Trophoblast cell (in vitro differentiated cells and primary cell): ENCODE measurements around the gene ADH5.

ENCODE experiments used
- DNase-seq, 2 donors: peaks; one replicate each; pipeline ENCODE4 v3.0.0-alpha.2; 2016
- H2AFZ ChIP-seq: 2 replicates; pipeline ENCODE4 v1.6.1; 2013; ENCODE audit warnings: low read length, moderate library complexity, mild to moderate bottlenecking; ENCODE audit not compliant: insufficient read depth, poor library complexity
- H2AK5ac ChIP-seq: 2 replicates; pipeline ENCODE4 v1.6.1; 2013; ENCODE audit warnings: mild to moderate bottlenecking, low read length
- H2BK120ac ChIP-seq: 2 replicates; pipeline ENCODE4 v1.6.1; 2013; ENCODE audit warnings: low read length, mild to moderate bottlenecking, moderate library complexity; ENCODE audit not compliant: insufficient read depth, poor library complexity
- H2BK12ac ChIP-seq: 2 replicates; pipeline ENCODE4 v1.6.1; 2013; ENCODE audit warnings: mild to moderate bottlenecking, low read length, moderate library complexity
- H2BK5ac ChIP-seq: 2 replicates; pipeline ENCODE4 v1.6.1; 2013; ENCODE audit warnings: low read length, low read depth, moderate library complexity, mild to moderate bottlenecking; ENCODE audit not compliant: poor library complexity
- H3K14ac ChIP-seq: 2 replicates; pipeline ENCODE4 v1.6.1; 2013; ENCODE audit warnings: mild to moderate bottlenecking, low read length
- H3K18ac ChIP-seq: 2 replicates; pipeline ENCODE4 v1.6.1; 2013; ENCODE audit warnings: mild to moderate bottlenecking, low read length
- H3K23ac ChIP-seq: 2 replicates; pipeline ENCODE4 v1.6.1; 2013; ENCODE audit warnings: low read length
- H3K27ac ChIP-seq: 2 replicates; pipeline ENCODE4 v1.5.1; 2013; ENCODE audit warnings: low read depth, mild to moderate bottlenecking, inconsistent platforms, low read length, moderate library complexity
- H3K27me3 ChIP-seq: 2 replicates; pipeline ENCODE4 v1.6.1; 2013; ENCODE audit warnings: inconsistent platforms, mild to moderate bottlenecking, low read length, moderate library complexity; ENCODE audit not compliant: insufficient read depth
- H3K36me3 ChIP-seq, 2 experiments: 1 replicate in 1 of 2; 2 replicates in 1 of 2; pipeline ENCODE4 v1.6.1; 2013; ENCODE audit warnings: low read length in 2 of 2, mild to moderate bottlenecking in 2 of 2, moderate library complexity in 1 of 2; ENCODE audit not compliant: insufficient read depth in 2 of 2, control insufficient read depth in 1 of 2
- H3K4ac ChIP-seq: 2 replicates; pipeline ENCODE4 v1.6.1; 2013; ENCODE audit warnings: low read depth, mild to moderate bottlenecking, low read length, moderate library complexity
- H3K4me1 ChIP-seq, 2 experiments: 1 replicate in 1 of 2; 2 replicates in 1 of 2; pipeline ENCODE4 v1.6.1; 2013; ENCODE audit warnings: low read length in 2 of 2, mild to moderate bottlenecking in 2 of 2, moderate library complexity in 1 of 2; ENCODE audit not compliant: insufficient read depth in 2 of 2, control insufficient read depth in 1 of 2
- H3K4me2 ChIP-seq: 2 replicates; pipeline ENCODE4 v1.6.1; 2013; ENCODE audit warnings: inconsistent platforms, mild to moderate bottlenecking, low read length, moderate library complexity
- H3K4me3 ChIP-seq: 2 replicates; pipeline ENCODE4 v1.5.1; 2013; ENCODE audit warnings: mild to moderate bottlenecking, low read depth, low read length, inconsistent platforms
- H3K79me1 ChIP-seq: one replicate; pipeline ENCODE4 v1.6.1; 2013; ENCODE audit warnings: low read length
- H3K79me2 ChIP-seq: 2 replicates; pipeline ENCODE4 v1.6.1; 2013; ENCODE audit warnings: low read length, mild to moderate bottlenecking; ENCODE audit not compliant: control insufficient read depth, insufficient read depth, poor library complexity
- H3K9ac ChIP-seq: 2 replicates; pipeline ENCODE4 v1.6.1; 2013; ENCODE audit warnings: mild to moderate bottlenecking, low read length
- H3K9me3 ChIP-seq: 2 replicates; pipeline ENCODE4 v1.6.1; 2013; ENCODE audit warnings: low read depth, mild to moderate bottlenecking, control low read depth, inconsistent platforms, low read length; ENCODE audit not compliant: insufficient read depth
- H4K12ac ChIP-seq: 2 replicates; pipeline ENCODE4 v1.6.1; 2013; ENCODE audit warnings: low read depth, mild to moderate bottlenecking, low read length, moderate library complexity
- H4K8ac ChIP-seq: 2 replicates; pipeline ENCODE4 v1.6.1; 2013; ENCODE audit warnings: low read depth, mild to moderate bottlenecking, low read length, moderate library complexity
- H4K91ac ChIP-seq: one replicate; pipeline ENCODE4 v1.6.1; 2013; ENCODE audit warnings: low read depth, mild to moderate bottlenecking, low read length, moderate library complexity
- WGBS: extraction: QIAGEN DNeasy Blood & Tissue Kit; methylation state at CpG from one replicate; pipeline ENCODE4 v1.1.7; 2013; ENCODE audit warnings: missing lambda C conversion rate; ENCODE audit not compliant: insufficient read length, insufficient coverage; ENCODE audit errors: extremely low coverage; 5-methylcytosine and 5-hydroxymethylcytosine counted together

Gene ADH5

DNA sequence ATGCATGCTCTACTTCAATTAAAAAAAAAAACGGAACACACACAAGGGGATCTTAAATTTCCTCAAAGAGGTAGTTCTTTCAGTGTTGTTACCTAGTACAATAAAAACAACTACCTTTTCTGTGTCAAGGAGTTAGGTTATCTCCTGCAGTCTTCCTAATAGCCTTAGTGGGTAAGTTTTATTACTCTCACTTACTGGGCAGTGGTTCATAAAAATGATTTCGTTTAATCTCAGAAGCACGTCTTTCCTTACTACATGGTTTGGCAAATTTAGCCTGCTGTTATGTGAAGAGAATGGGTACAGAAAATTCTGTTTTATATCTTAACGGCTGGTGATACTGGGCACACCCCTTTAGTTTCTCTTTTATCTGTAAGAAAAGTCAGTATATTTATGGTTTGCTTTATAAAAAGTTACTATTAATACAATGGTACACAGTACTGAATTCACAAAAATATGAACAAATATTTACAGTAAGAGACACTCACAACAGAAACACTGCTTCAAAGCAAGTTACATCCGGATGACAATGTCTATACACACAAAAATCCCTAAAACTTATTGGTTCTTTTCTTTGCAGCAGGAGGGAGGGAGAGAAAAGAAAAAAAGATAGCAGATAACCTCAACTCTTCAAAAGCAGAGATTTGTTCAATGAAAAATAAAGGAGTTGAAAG, 8.8 kb downstream of the ADH5 start:
- Histone ChIP-seq H3K36me3 (peaks cover 19 to 51% of the 10 kb centered on the region in 2 experiments), H3K79me1 (no peaks in the 10 kb centered on the region), H2BK120ac (no peak overlapping the region), H3K9ac (no peak overlapping the region), H2BK12ac (no peak overlapping the region), H2BK5ac (no peak overlapping the region), H4K8ac (no peak overlapping the region), H3K9me3 (no peaks in the 10 kb centered on the region), H3K4ac (no peak overlapping the region), H3K14ac (no peak overlapping the region), H3K27ac (no peak overlapping the region), H3K4me3 (no peak overlapping the region), H3K4me2 (no peak overlapping the region), H3K23ac (no peak overlapping the region), H4K12ac (no peak overlapping the region), H4K91ac (no peak overlapping the region), H2AK5ac (no peak overlapping the region), H3K79me2 (no peaks in the 10 kb centered on the region), H3K27me3 (no peaks in the 10 kb centered on the region), H2AFZ (no peak overlapping the region), H3K4me1 (peaks cover 0 to 3% of the 10 kb centered on the region in 2 experiments), H3K18ac (no peak overlapping the region)
- no peak for DNase-seq
- no CpG with 5 or more reads among the region's 5 CpGs for WGBS

- Histone ChIP-seq H3K9ac (no peak overlapping the region), H2BK120ac (no peak overlapping the region), H3K36me3 (peaks cover 20 to 53% of the 10 kb centered on the region in 2 experiments), H3K18ac (no peak overlapping the region), H3K27ac (no peak overlapping the region), H3K4me1 (peaks cover 0 to 1% of the 10 kb centered on the region in 2 experiments), H3K4ac (no peak overlapping the region), H3K14ac (no peak overlapping the region), H3K79me2 (no peaks in the 10 kb centered on the region), H3K79me1 (no peaks in the 10 kb centered on the region), H2AFZ (no peak overlapping the region), H3K23ac (no peak overlapping the region), H3K4me2 (no peak overlapping the region), H3K27me3 (no peaks in the 10 kb centered on the region), H4K8ac (no peak overlapping the region), H2BK5ac (no peak overlapping the region), H4K12ac (no peak overlapping the region), H3K4me3 (no peak overlapping the region), H2AK5ac (no peak overlapping the region), H2BK12ac (no peak overlapping the region), H4K91ac (no peak overlapping the region), H3K9me3 (no peaks in the 10 kb centered on the region)
- DNase-seq, result no peak
- no CpG with 5 or more reads among the region's 5 CpGs for WGBS
Observed at GRCh38 chr4:99078931-99079624, 9.5 kb downstream of the ADH5 start.

GRCh38 chr4:99078336-99078735, 10.3 kb downstream of the ADH5 start:
- Histone ChIP-seq H3K4ac (no peak overlapping the region), H3K27me3 (no peaks in the 10 kb centered on the region), H3K79me2 (no peaks in the 10 kb centered on the region), H3K4me3 (no peak overlapping the region), H2BK120ac (no peak overlapping the region), H3K79me1 (no peaks in the 10 kb centered on the region), H3K18ac (no peak overlapping the region), H3K9me3 (no peaks in the 10 kb centered on the region), H2BK5ac (no peak overlapping the region), H3K36me3 (peaks cover 18 to 51% of the 10 kb centered on the region in 2 experiments), H3K14ac (no peak overlapping the region), H2AFZ (no peak overlapping the region), H2AK5ac (no peak overlapping the region), H3K4me2 (no peak overlapping the region), H3K27ac (no peak overlapping the region), H3K9ac (no peak overlapping the region), H4K12ac (no peak overlapping the region), H2BK12ac (no peak overlapping the region), H3K4me1 (no peaks in the 10 kb centered on the region), H3K23ac (no peak overlapping the region), H4K91ac (no peak overlapping the region), H4K8ac (no peak overlapping the region)
- no CpG with 5 or more reads among the region's 5 CpGs for WGBS
- DNase-seq, result no peak

DNA sequence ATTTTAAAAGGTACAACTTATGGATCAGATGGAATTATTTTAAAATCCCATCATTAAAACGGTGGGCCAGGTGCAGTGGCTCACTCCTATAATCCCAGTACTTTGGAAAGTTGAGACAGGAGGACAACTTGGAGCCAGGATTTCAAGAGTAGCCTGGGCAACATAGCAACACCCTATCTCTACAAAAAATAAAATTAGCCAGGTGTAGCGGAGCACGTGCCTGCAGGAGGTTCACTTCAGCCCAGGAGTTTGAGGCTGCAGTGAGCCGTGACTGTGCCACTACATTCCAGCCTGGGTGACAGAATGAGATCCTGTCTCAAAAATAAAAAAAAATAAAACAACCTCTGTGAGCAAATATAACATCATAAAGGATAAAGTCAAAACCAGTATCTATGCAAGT, 11.4 kb downstream of the ADH5 start:
- Histone ChIP-seq H2AFZ (no peak overlapping the region), H3K14ac (no peak overlapping the region), H2BK12ac (no peak overlapping the region), H4K91ac (no peak overlapping the region), H4K12ac (no peak overlapping the region), H3K4ac (no peak overlapping the region), H3K27me3 (no peaks in the 10 kb centered on the region), H3K4me3 (no peak overlapping the region), H3K18ac (no peak overlapping the region), H3K36me3 (peaks cover 19 to 43% of the 10 kb centered on the region in 2 experiments), H3K79me2 (no peaks in the 10 kb centered on the region), H3K79me1 (no peaks in the 10 kb centered on the region), H3K9me3 (no peaks in the 10 kb centered on the region), H3K23ac (no peak overlapping the region), H2BK5ac (no peak overlapping the region), H2AK5ac (no peak overlapping the region), H2BK120ac (no peak overlapping the region), H3K27ac (no peak overlapping the region), H3K4me1 (no peaks in the 10 kb centered on the region), H4K8ac (no peak overlapping the region), H3K4me2 (no peak overlapping the region), H3K9ac (no peak overlapping the region)
- DNase-seq, result peak in 1 of 2 donors; percentile 2
- no CpG with 5 or more reads among the region's 4 CpGs for WGBS
